K562 (cell line): ENCODE results near the gene SLC19A1. TPM values are rescaled to one million over a fixed set of nuclear protein-coding genes. Genes with fewer than 3 reads are reported as not detected.

Source experiments
- ATAC-seq: fragments of 200-7000 bp; cut with Tn5 transposase; 3 replicates; pipeline ENCODE4 v1.9.1; 2020; ENCODE audit warnings: moderate library complexity
- BruUV-seq: library from RNA; stranded (reverse); fragments of 400-500 nt; replicated peaks from 2 replicates; lab custom pipeline; 2021; lab: Mats Ljungman, UMichigan
- CTCF ChIA-PET: fragments of 300-600 bp; formaldehyde crosslinking; extraction: SDS; loops from one replicate; lab custom pipeline; 2021; ENCODE audit warnings: low intra/inter-chr PET ratio; lab: Yijun Ruan, JAX
- POLR2A ChIA-PET: fragments of 300-600, 350-650 bp; sonication (Branson Sonifier 250); formaldehyde crosslinking; extraction: SDS; loops from one replicate; lab custom pipeline; 2021; ENCODE audit warnings: antibody characterized with exemption, inconsistent platforms; lab: Yijun Ruan, JAX
- DNase-seq, 4 experiments: peaks; one replicate each; pipeline versions ENCODE4 v3.0.0 to v3.0.0-alpha.2; 2011 to 2018; ENCODE audit warnings: low spot score in 3 of 4, mixed read lengths in 3 of 4; ENCODE audit errors: extremely low read depth in 1 of 4
- FAIRE-seq: peaks from 2 replicates; lab custom pipeline; 2011; peaks lifted over from hg19 to GRCh38; lab: Jason Lieb, UNC
- H2AFZ ChIP-seq: 2 replicates; pipeline ENCODE4 v1.6.0; 2011; ENCODE audit warnings: low read depth, low read length, control low read depth, inconsistent platforms
- H3K27ac ChIP-seq: fragments of 200-600 bp; 3 replicates; pipeline ENCODE4 v1.8.0; 2011; ENCODE audit warnings: low read depth, mild to moderate bottlenecking, control low read depth, inconsistent platforms, low read length, moderate library complexity, mixed read lengths; ENCODE audit errors: extremely low read depth
- H3K27me3 ChIP-seq, 2 experiments: fragments of 300-600 bp in 1 of 2; 2 replicates in 1 of 2; 3 replicates in 1 of 2; pipeline versions ENCODE4 v1.6.0 to v1.8.0; 2011; ENCODE audit warnings: inconsistent platforms in 2 of 2, low read length in 2 of 2, mild to moderate bottlenecking in 1 of 2, mixed read lengths in 1 of 2, moderate library complexity in 1 of 2; ENCODE audit not compliant: control insufficient read depth in 2 of 2, insufficient read depth in 2 of 2
- H3K36me3 ChIP-seq: fragments of 300-600 bp; 3 replicates; pipeline ENCODE4 v1.8.0; 2011; ENCODE audit warnings: mild to moderate bottlenecking, low read length, inconsistent platforms; ENCODE audit not compliant: control insufficient read depth, insufficient read depth
- H3K4me1 ChIP-seq, 2 experiments: fragments of 200-600 bp in 1 of 2; replicated peaks in 1 of 2; 2 replicates in 1 of 2; 3 replicates in 1 of 2; pipeline versions ENCODE4 v1.5.1 to v1.8.0; 2011; ENCODE audit warnings: inconsistent platforms in 2 of 2, low read length in 2 of 2, mild to moderate bottlenecking in 1 of 2, mixed read lengths in 1 of 2, moderate library complexity in 1 of 2; ENCODE audit not compliant: control insufficient read depth in 2 of 2, insufficient read depth in 2 of 2
- H3K4me2 ChIP-seq: 2 replicates; pipeline ENCODE4 v1.6.1; 2011; ENCODE audit warnings: low read length, control low read depth, inconsistent platforms, mixed read lengths; ENCODE audit not compliant: insufficient read depth
- H3K4me3 ChIP-seq: fragments of 200-600 bp; sonication (generic), shearing (Covaris generic); 2 replicates; pipeline ENCODE4 v1.5.1; 2016; ENCODE audit warnings: control low read depth, inconsistent platforms
- H3K79me2 ChIP-seq: fragments of 200-600 bp; 3 replicates; pipeline ENCODE4 v1.8.0; 2011; ENCODE audit warnings: low read length, inconsistent platforms; ENCODE audit not compliant: control insufficient read depth, insufficient read depth
- H3K9ac ChIP-seq, 2 experiments: 2 replicates each; pipeline versions ENCODE4 v1.6.0 to v1.6.1; 2011; ENCODE audit warnings: low read depth in 2 of 2, low read length in 2 of 2, control low read depth in 1 of 2, inconsistent platforms in 1 of 2, mild to moderate bottlenecking in 1 of 2, mixed read lengths in 1 of 2; ENCODE audit not compliant: insufficient read depth in 1 of 2
- H3K9me1 ChIP-seq: one replicate; pipeline ENCODE4 v1.6.0; 2011; ENCODE audit warnings: inconsistent platforms, mild to moderate bottlenecking, low read length, moderate library complexity; ENCODE audit not compliant: control insufficient read depth, insufficient read depth
- H3K9me3 ChIP-seq: replicated peaks from 2 replicates; pipeline ENCODE4 v1.5.1; 2011; ENCODE audit warnings: low read depth, low read length, inconsistent platforms; ENCODE audit not compliant: control insufficient read depth, insufficient read depth
- H4K20me1 ChIP-seq: replicated peaks from 2 replicates; pipeline ENCODE4 v1.6.1; 2011; ENCODE audit warnings: low read length, inconsistent platforms, mixed read lengths; ENCODE audit not compliant: control insufficient read depth, insufficient read depth
- ELF2 ChIP-seq: fragments of 250-450 bp; sonication (Bioruptor Pico); IDR thresholded peaks from 2 replicates; pipeline ENCODE4 v1.5.0; 2021; ENCODE audit warnings: mild to moderate bottlenecking
- HMGN3 ChIP-seq: IDR thresholded peaks from 2 replicates; pipeline ENCODE4 v1.6.1; 2011; ENCODE audit warnings: borderline replicate concordance, low read depth, mild to moderate bottlenecking, mixed read lengths, low read length; ENCODE audit not compliant: insufficient read length; ENCODE audit errors: extremely low read depth
- NBN ChIP-seq: fragments of 450-650 bp; IDR thresholded peaks from 2 replicates; pipeline ENCODE4 v1.6.1; 2016; ENCODE audit warnings: low read depth, mild to moderate bottlenecking
- SIX5 ChIP-seq, 2 experiments: IDR thresholded peaks; 2 replicates each; pipeline ENCODE4 v1.6.1; 2011; ENCODE audit warnings: low read length in 2 of 2, borderline replicate concordance in 1 of 2, low read depth in 1 of 2, mild to moderate bottlenecking in 1 of 2, moderate library complexity in 1 of 2; ENCODE audit not compliant: insufficient read depth in 1 of 2
- WGBS: fragments of 100-300 bp; shearing (Covaris generic); methylation state at CpG from one replicate; pipeline ENCODE4 v1.1.6; 2016; ENCODE audit warnings: low coverage, mixed read lengths; ENCODE audit not compliant: insufficient coverage; ENCODE audit errors: missing lambda C conversion rate; 5-methylcytosine and 5-hydroxymethylcytosine counted together
- in situ Hi-C: fragments of 300-500 bp; cut with MboI; formaldehyde crosslinking; loops from 4 replicates; pipeline ENCODE4 v1.15.0; 2018; ENCODE audit warnings: inconsistent platforms, mixed read lengths
- intact Hi-C: fragments of 100-400 bp; cut with micrococcal nuclease; formaldehyde crosslinking; loops from 2 replicates; pipeline ENCODE4 v1.14.2; 2022
- polyA plus RNA-seq, 8 experiments: library from polyadenylated mRNA; depleted of rRNA in 4 of 8; stranded (reverse) in 5 of 8; unstranded in 3 of 8; fragments of >200 nt; fragmentation: Nextera tagmentation in 2 of 8; fragmentation: Illumina TruSeq in 1 of 8; extraction: Ambion mirVana in 2 of 8; extraction: Trizol in 1 of 8; gene quantifications; 2 replicates each; pipeline versions ENCODE4 v1.2.1 to v1.2.3, GENCODE V29; 2011 to 2014; ENCODE audit warnings: inconsistent platforms in 1 of 8, missing spikeins in 1 of 8
- total RNA-seq, 7 experiments: library from RNA; depleted of rRNA in 6 of 7; stranded (reverse); fragments of >200 nt in 6 of 7; fragmentation: Illumina TruSeq in 2 of 7; extraction: Trizol in 2 of 7; gene quantifications; 2 replicates each; pipeline versions ENCODE4 v1.2.1 to v1.2.3, GENCODE V29; 2011 to 2021; ENCODE audit warnings: low replicate concordance in 1 of 7

The SLC19A1 gene
- total and polyA plus RNA-seq, 9 of the 15 experiments (the other 6 are each of a cell fraction or from before 2014, with no cell fraction given), result 0.65 to 88.7 (median 12.0) TPM

DNA sequence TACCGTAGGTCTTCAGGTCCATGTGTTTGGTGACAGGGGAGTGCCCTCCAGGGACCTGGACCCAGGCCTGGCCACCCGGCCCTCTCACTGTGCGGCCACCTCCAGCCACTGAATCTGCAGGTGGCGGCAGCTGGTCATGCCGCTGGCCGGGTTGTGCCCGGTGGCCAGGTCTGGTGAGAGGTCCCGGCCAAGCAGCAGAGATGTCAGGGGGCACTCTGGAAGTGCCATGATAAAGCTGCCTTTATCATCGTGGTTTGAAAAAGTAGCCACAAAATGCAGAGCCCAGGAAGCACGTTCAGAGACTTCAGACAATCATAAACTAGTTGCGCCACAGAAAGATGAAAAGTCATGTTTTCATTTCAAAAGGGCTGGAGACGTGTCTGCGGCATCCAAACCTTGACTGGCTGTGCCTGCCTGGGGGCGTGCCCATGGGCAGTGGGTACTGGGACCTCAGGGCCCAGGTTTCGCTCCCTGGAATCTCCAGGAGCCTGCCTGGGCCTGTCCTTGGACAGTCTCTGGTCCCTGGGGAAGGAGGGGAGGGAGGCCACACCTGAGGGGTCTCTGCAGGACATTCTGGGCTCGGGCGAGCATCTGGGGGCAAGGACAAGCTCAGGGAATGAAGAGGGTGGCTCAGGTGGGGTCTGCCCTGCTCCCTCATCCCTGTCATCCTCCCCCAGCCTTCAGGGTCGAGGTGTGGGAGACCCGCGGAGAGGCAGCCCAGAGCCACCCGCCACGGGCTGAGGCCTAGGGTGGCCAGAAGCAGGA is 92.4 kb downstream of the SLC19A1 start:
- FAIRE-seq (no peak), ATAC-seq (no peak)
- POLR2A ChIA-PET, result interaction anchor here (0.7 to 2.2 kb wide), 2 partner anchors 10 to 253 kb away, joined by 3 to 5 read pairs; no protein-coding TSS in a partner anchor

More for the DNA sequence above, 92.4 kb downstream of the SLC19A1 start:
- Histone ChIP-seq H3K9me1 (no peaks in the 10 kb centered on the region), H2AFZ (no peak overlapping the region), H3K4me2 (no peak overlapping the region), H3K79me2 (no peaks in the 10 kb centered on the region), H3K4me1 (peaks cover 0 to 35% of the 10 kb centered on the region in 2 experiments; a peak in 1 of 5 replicates), H3K27ac (no peak overlapping the region)
- TF ChIP-seq ELF2 (CRISPR knock-in tag), result no peak
- TF ChIP-seq SIX5 (IDR thresholded peaks at IDR 0.05; ENCODE audit: borderline replicate concordance in 1 of 2, insufficient read depth in 1 of 2, low read depth in 1 of 2, low read length in 2 of 2), result no peak
- no peak for TF ChIP-seq NBN
- TF ChIP-seq HMGN3, result no peak
- TF ChIP-seq, all 486 proteins: peak for 0
- DNase-seq, result no peak
- no peak overlapping the region for H3K9ac ChIP-seq
- H3K36me3 ChIP-seq, result no peaks in the 10 kb centered on the region; the same call in 2 of the 3 replicates
- H3K4me3 ChIP-seq, result no peak overlapping the region
- in situ Hi-C loops, result loop anchor here (5.0 to 10.0 kb wide), 2 partner anchors 303 to 495 kb away; no protein-coding TSS in a partner anchor
- CTCF ChIA-PET, result no interaction called here
- no TSS peak for BruUV-seq
- H3K9me3 ChIP-seq, result peaks cover 25% of the 10 kb centered on the region
- H4K20me1 ChIP-seq, result peaks cover 2% of the 10 kb centered on the region; the same call in 1 of the 2 replicates
- peaks cover 0 to 11% of the 10 kb centered on the region in 2 experiments; a peak in 3 of 5 replicates for H3K27me3 ChIP-seq
- intact Hi-C loops, result loop anchor here (5.0 kb wide), 1 partner anchor 372 kb away; no protein-coding TSS in a partner anchor
- 28% methylated on average over 22 of the region's 22 CpGs for WGBS
